GM21717 (cell line): ENCODE measurements around the gene ZDHHC19.
"Not testable (repeated sequence)": the region's sequence is repeated elsewhere in the genome, so short reads cannot be mapped to it uniquely, and the experiment has no call there.

Experiments used
- ATAC-seq: cut with Tn5 transposase; IDR thresholded peaks from one replicate; pipeline ENCODE4 v1.9.1; 2021; ENCODE audit warnings: mild to moderate bottlenecking, moderate library complexity; ENCODE audit not compliant: unreplicated experiment

Gene ZDHHC19

DNA sequence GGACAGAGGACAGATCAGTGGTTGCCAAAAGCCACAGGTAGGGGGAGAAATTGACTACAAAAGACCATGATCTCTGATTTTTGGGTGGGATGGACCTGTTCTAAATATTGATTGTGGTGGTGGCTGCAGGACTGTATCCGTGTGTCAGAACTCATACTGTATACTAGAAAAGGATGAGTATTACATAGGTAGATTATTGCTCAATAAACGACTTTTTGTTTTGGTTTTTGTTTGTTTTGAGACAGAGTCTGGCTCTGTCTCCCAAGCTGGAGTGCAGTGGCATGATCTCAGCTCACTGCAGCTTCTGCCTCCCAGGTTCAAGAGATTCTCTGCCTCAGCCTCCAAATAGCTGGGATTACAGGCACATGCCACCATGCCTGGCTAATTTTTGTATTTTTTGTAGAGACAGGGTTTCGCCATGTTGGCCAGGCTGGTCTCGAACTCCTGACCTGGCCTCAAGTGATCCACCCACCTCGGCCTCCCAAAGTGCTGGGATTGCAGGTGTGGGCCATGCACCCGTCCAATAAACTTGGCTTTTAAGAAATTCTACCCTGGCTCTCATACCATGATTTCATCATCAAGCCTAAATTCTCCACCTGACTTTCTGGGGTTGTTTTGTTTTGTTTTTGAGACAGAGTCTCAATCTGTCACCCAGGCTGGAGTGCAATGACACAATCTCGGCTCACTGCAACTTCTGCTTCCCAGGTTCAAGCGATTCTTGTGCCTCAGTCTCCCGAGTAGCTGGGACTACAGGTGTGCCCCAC, 5.6 kb downstream of the ZDHHC19 start:
- not testable (repeated sequence) for ATAC-seq

DNA sequence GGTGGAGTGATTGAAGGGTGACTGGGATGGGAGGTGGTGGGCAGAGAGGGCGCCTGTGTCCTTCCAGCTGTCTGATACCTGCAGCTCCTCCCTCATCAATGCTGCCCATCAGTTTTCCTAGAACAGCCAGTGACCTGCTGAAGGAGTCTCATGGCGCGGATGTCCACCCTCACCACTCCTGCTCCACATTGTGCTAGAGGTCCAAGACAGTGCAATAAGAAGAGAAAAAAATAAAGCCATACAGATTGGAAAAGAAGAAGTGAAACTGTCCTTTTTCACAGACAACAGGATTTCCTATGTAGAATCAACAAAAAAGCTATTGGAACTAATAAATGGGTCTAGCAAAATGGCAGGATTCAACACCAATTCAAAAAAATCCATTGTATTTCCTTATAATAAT, 7.4 kb downstream of the ZDHHC19 start:
- ATAC-seq = no peak

- ATAC-seq = no peak
Measured at GRCh38 chr3:196202516-196202970, 8.7 kb downstream of the ZDHHC19 start.

- ATAC-seq = no peak
Measured at GRCh38 chr3:196198771-196199753, 12.1 kb downstream of the ZDHHC19 start.

DNA sequence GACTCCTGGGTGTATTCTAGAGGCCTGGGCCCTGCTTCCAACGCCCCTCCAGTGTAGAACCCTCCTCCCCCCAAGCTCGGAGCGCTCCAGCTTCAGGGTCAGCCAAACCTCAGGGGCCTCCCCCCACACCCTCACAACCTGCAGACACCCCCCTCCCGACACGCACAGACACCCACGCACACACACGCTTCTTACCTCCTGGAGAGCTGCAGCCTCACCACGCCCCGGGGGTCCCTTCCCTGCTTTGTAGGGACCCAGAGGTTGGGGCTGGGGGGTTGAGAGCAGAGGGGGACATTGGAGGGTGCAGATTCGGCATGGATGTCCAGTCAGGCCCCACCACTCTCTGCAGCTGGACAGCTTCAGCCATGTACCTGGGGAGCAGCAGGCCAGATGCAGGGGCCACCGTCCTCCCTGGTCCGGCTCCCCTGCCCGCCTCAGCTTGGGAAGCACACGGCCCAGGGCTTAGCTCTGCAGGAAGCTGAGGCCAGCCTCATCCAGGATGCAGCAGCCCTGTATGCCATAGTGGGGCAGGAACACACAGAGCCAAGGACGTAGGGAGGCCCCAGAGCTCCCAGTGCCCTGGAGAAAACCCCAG, 13.0 kb downstream of the ZDHHC19 start:
- ATAC-seq = no peak

GRCh38 chr3:196197524-196197923, 13.7 kb downstream of the ZDHHC19 start:
- no peak for ATAC-seq

GRCh38 chr3:196195664-196196265, 15.4 kb downstream of the ZDHHC19 start:
- no peak for ATAC-seq

- no peak for ATAC-seq
Measured at GRCh38 chr3:196194542-196194915, 16.7 kb downstream of the ZDHHC19 start.

GRCh38 chr3:196193736-196194541, 17.3 kb downstream of the ZDHHC19 start:
- no peak for ATAC-seq

DNA sequence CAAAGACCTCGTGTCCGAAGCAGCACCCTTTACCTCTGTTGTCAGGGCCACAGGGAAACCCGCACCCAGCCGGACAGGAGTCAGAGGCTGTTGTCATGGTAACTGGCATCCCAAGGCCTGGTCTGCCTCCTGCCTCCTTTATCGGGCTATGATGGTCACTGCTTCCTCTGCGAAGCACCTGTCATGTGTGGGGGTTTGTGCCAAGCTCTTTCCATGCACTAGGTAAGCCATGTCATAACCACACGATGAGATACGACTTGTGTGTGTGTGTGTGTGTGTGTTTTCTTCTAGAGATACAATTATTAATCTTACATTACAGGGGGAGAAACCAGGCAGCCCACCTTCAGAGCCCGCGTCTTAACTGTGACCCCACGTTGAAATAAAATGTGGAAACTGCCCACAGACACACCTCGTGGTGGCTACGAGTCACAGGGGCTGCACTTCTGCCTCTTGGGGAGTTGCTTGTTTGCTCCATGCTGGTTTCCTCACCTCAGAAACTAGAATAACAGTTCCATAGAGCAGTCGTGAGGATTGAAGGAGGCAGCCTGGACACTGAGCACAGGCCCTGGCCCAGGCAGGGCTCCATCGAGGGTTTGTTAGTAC, 18.0 kb downstream of the ZDHHC19 start:
- ATAC-seq = no peak

- peak; percentile 20 for ATAC-seq
Measured at GRCh38 chr3:196192524-196193051, 18.6 kb downstream of the ZDHHC19 start.

- ATAC-seq = peak; percentile 40
Measured at GRCh38 chr3:196192036-196192523, 19.1 kb downstream of the ZDHHC19 start.

- ATAC-seq = no peak
Measured at GRCh38 chr3:196189566-196190347, 21.4 kb downstream of the ZDHHC19 start.

- ATAC-seq = peak; percentile 46
Measured at GRCh38 chr3:196186651-196187573, 24.3 kb downstream of the ZDHHC19 start.

DNA sequence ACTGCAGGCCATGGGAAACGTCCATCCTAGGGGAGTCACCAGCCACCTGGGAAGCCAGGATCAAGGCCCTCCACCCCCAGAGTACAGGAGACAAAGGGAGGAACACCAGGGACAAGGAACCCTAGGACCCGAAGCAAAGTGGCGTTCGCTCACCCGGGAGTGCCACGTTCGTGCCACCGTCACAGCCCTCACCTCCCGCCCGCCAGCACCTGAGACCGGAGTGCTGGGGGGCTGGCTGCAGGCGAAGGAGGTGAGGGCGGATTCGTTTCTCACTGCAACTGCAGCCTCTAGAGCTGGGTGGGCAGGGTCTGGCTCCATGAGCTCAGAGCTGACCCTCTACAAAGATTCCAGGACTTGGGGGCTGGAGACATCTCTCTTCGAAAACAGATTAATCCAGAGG, 26.3 kb downstream of the ZDHHC19 start:
- ATAC-seq = no peak

GRCh38 chr3:196184169-196184432, 27.1 kb downstream of the ZDHHC19 start:
- ATAC-seq = not testable (repeated sequence)

- ATAC-seq = no peak
Measured at GRCh38 chr3:196181127-196181546, 30.1 kb downstream of the ZDHHC19 start.

DNA sequence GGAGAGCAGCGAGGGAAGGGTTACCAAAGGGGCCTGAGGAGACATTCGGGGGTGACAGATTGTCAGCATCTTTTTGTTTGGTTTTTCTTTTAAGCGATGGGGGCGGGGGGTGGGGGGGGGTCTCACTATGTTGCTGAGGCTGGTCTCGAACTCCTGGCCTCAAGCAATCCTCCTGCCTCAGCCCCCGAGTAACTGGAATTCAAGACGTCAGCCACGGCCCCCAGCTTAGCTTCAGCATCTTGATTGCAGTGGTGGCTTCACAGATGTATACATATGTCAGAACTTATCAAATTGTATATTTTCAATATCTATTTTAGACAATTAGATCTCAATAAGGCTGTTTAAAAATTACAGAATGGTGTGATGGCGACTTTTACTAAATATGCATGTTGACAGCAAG, 30.9 kb downstream of the ZDHHC19 start:
- ATAC-seq = no peak
